Mesendoderm (in vitro differentiated cells): ENCODE measurements around the gene GBX2.

Experiments used
- DNase-seq: peaks from one replicate; pipeline ENCODE4 v3.0.0; 2013
- H2AK5ac ChIP-seq: 2 replicates; pipeline ENCODE4 v1.6.1; 2013; ENCODE audit warnings: low read length, inconsistent platforms
- H2BK120ac ChIP-seq: 2 replicates; pipeline ENCODE4 v1.6.1; 2013; ENCODE audit warnings: low read depth, mild to moderate bottlenecking, low read length, moderate library complexity, mixed read lengths
- H2BK15ac ChIP-seq: replicated peaks from 2 replicates; pipeline ENCODE4 v1.6.1; 2013; ENCODE audit warnings: low read depth, mild to moderate bottlenecking, moderate library complexity
- H2BK5ac ChIP-seq: 2 replicates; pipeline ENCODE4 v1.6.1; 2013; ENCODE audit warnings: low read length, inconsistent platforms
- H3K18ac ChIP-seq: 2 replicates; pipeline ENCODE4 v1.6.1; 2013; ENCODE audit warnings: mild to moderate bottlenecking, low read length, mixed read lengths
- H3K23ac ChIP-seq: one replicate; pipeline ENCODE4 v1.6.1; 2013; ENCODE audit warnings: low read length
- H3K27ac ChIP-seq: 2 replicates; pipeline ENCODE4 v1.5.1; 2013; ENCODE audit warnings: low read depth, mild to moderate bottlenecking, inconsistent platforms, low read length, moderate library complexity
- H3K27me3 ChIP-seq: 2 replicates; pipeline ENCODE4 v1.6.1; 2013; ENCODE audit warnings: low read length, control low read depth, mild to moderate bottlenecking, inconsistent platforms; ENCODE audit not compliant: insufficient read depth, poor library complexity
- H3K36me3 ChIP-seq: 2 replicates; pipeline ENCODE4 v1.6.1; 2013; ENCODE audit warnings: low read length, inconsistent platforms; ENCODE audit not compliant: control insufficient read depth, insufficient read depth
- H3K4ac ChIP-seq: one replicate; pipeline ENCODE4 v1.6.1; 2013; ENCODE audit warnings: low read depth, mild to moderate bottlenecking, low read length, moderate library complexity
- H3K4me1 ChIP-seq: 2 replicates; pipeline ENCODE4 v1.6.1; 2013; ENCODE audit warnings: low read depth, low read length, inconsistent platforms; ENCODE audit not compliant: control insufficient read depth
- H3K4me2 ChIP-seq: 2 replicates; pipeline ENCODE4 v1.6.1; 2013; ENCODE audit warnings: low read length
- H3K4me3 ChIP-seq: 2 replicates; pipeline ENCODE4 v1.5.1; 2013; ENCODE audit warnings: mild to moderate bottlenecking, low read length
- H3K56ac ChIP-seq: one replicate; pipeline ENCODE4 v1.6.1; 2013; ENCODE audit warnings: low read length
- H3K79me1 ChIP-seq: 2 replicates; pipeline ENCODE4 v1.6.1; 2013; ENCODE audit warnings: low read length, inconsistent platforms
- H3K79me2 ChIP-seq: 2 replicates; pipeline ENCODE4 v1.6.1; 2013; ENCODE audit warnings: mild to moderate bottlenecking, low read length; ENCODE audit not compliant: control insufficient read depth, insufficient read depth
- H3K9ac ChIP-seq: 2 replicates; pipeline ENCODE4 v1.6.1; 2013; ENCODE audit warnings: low read length, inconsistent platforms
- H4K5ac ChIP-seq: one replicate; pipeline ENCODE4 v1.6.1; 2013; ENCODE audit warnings: low read length
- H4K8ac ChIP-seq: one replicate; pipeline ENCODE4 v1.6.1; 2013; ENCODE audit warnings: low read depth, mild to moderate bottlenecking, control low read depth, low read length, moderate library complexity
- WGBS: extraction: QIAGEN DNeasy Blood & Tissue Kit; methylation state at CpG from one replicate; pipeline ENCODE4 v1.1.7; 2013; ENCODE audit warnings: low lambda C conversion rate, missing lambda C conversion rate; ENCODE audit not compliant: insufficient coverage; ENCODE audit errors: extremely low coverage; 5-methylcytosine and 5-hydroxymethylcytosine counted together

GBX2 gene

DNA sequence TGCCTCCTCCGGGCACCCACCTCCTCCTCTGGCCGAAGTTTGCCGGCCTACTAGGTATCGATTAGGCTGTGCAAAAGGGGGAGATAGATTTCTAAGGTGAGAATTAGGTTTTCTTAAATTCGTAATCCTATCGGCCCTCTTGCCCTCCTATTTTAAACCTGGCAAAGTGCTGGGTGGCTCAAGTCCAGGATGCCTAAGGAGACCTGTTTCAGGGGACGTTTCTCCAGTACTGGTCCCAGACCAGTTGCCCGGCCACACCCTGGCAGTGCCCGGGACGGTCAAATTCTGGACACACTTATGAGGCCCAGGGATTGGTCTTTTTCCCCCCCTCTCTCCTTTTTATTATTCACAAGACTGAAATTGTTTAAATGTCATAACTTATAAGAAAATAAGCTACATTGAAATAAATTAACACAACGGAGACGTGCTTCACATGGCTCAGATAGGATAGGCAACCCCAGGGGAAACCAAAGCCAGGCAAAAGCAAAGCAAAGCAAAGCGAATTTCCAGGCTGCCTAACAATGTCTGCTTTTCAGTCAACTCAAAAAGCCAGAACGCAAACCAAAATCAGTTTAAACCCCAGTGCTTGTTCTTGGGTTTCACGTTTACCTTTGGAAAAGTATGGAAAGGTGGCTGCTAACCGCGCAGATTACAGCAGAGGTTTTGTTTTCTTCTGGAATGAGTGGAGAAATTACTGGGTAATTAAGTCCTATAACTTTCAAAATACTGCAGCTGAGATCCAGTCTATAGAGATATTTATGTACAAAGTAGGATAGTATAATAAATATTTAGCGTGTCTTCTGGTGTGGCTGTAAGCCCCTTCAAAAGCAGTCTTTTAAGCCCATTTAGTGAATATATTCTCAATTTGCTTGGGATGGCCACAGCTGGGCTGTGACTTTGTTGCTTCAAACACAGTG is 3.0 kb downstream of the GBX2 start:
- Histone ChIP-seq H2AK5ac (no peak overlapping the region), H3K23ac (no peak overlapping the region), H3K9ac (no peak overlapping the region), H3K27ac (no peak overlapping the region), H3K4me1 (peaks cover 3% of the 10 kb centered on the region), H3K4ac (no peak overlapping the region), H2BK15ac (no peak overlapping the region), H3K18ac (no peak overlapping the region), H3K4me3 (no peak overlapping the region), H3K36me3 (no peaks in the 10 kb centered on the region), H3K56ac (no peak overlapping the region), H3K4me2 (peak overlapping the region; percentile 51), H4K8ac (no peak overlapping the region), H4K5ac (no peak overlapping the region), H3K27me3 (peaks cover 84% of the 10 kb centered on the region), H3K79me1 (no peaks in the 10 kb centered on the region), H2BK5ac (no peak overlapping the region), H2BK120ac (no peak overlapping the region), H3K79me2 (no peaks in the 10 kb centered on the region)
- no peak for DNase-seq
- no CpG with 5 or more reads among the region's 18 CpGs for WGBS

DNA sequence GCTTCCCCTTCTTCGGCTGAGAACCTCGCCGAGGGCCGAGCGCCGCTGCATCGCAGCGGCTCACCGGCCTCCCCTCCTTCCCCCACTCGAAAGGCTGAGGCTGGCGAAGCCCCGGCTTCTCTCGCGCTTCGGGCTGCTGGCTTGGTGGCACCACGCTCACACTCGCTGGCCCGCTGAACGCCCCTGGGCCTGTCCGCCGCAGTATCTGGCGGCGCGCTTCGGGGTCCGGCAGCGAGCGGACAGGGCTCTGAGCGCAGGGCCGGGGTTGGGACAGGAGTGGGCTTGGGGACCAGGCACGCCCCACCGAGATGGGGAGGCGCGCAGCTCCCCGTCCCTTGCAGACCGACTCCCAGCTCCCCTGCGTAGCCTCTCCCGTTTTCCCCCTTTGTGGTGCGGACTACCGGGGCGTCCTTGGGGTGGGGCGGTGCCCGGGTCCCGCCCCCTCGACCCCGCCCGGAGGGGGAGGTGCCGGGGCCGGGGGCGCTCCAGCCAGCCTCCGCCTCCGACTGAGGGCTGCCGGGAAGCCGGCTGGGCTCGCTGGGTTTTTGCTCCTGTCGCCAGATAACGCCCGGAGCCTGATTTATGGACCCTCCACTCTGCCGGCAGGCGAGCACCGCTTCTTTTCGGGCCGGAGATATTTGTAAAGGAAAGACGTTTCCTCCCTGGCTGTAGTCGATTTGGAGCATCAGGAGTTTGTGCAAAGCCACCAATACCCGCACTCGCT is 3.8 kb downstream of the GBX2 start:
- no CpG with 5 or more reads among the region's 67 CpGs for WGBS

DNA sequence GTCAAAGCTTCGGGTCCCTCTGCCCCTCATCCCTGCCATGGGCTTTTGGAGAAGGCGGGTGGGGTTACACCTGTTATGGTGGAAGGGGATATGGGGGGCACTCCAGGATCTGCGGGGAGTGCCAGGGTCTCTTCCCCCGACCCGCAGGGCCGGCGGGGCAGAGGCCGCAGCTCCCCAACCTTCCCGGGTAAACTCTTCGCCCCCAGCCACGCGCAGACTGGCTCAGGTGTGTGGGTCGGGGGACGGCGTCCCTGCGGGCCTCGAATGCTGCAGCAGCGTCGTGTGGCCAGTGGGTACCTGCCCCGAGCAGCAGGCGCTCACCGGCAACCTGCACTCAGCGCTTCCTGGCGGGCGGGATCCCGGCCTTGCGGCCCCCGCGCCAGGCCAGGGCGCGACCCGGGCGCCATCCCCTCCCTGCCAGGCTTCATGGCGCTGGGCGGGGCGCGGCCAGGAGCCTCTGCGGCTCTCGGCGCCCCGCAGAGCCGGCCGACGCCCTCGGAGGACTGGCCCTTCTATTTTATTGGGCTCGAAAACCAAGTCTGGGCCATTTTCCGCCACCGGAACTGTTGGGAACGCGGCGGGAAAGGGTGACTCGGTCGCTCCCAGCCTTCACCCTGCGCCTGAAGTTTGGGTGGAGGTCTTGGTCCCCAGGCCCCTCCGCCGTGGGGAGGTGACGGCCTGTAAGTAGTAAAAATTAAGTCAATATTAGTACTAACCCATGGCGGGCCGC is 4.5 kb downstream of the GBX2 start:
- Histone ChIP-seq H2BK120ac (no peak overlapping the region), H3K79me2 (no peaks in the 10 kb centered on the region), H2AK5ac (no peak overlapping the region), H3K4ac (no peak overlapping the region), H3K4me1 (no peaks in the 10 kb centered on the region), H3K79me1 (no peaks in the 10 kb centered on the region), H3K27me3 (peaks cover 81% of the 10 kb centered on the region), H3K56ac (peak overlapping the region; percentile 85), H3K36me3 (no peaks in the 10 kb centered on the region), H2BK15ac (no peak overlapping the region), H2BK5ac (no peak overlapping the region), H3K9ac (peak overlapping the region; percentile 57), H3K4me3 (no peak overlapping the region), H3K23ac (no peak overlapping the region), H4K5ac (no peak overlapping the region), H3K18ac (peak overlapping the region; percentile 24), H3K27ac (no peak overlapping the region), H3K4me2 (peak overlapping the region; percentile 51), H4K8ac (no peak overlapping the region)
- DNase-seq: no peak
- no CpG with 5 or more reads among the region's 59 CpGs for WGBS

More for the DNA sequence above, 3.8 kb downstream of the GBX2 start:
- H3K18ac ChIP-seq: no peak overlapping the region
- H3K4me2 ChIP-seq: peak overlapping the region; percentile 51
- no peak overlapping the region for H2BK5ac ChIP-seq
- DNase-seq: peak; percentile 72
- H3K36me3 ChIP-seq: no peaks in the 10 kb centered on the region
- H2BK15ac ChIP-seq: no peak overlapping the region
- H3K9ac ChIP-seq: peak overlapping the region; percentile 57
- H3K79me1 ChIP-seq: no peaks in the 10 kb centered on the region
- no peaks in the 10 kb centered on the region for H3K79me2 ChIP-seq
- no peak overlapping the region for H3K23ac ChIP-seq
- H4K5ac ChIP-seq: no peak overlapping the region
- no peak overlapping the region for H4K8ac ChIP-seq
- no peak overlapping the region for H3K4ac ChIP-seq
- H3K4me3 ChIP-seq: peak overlapping the region; percentile 33
- no peak overlapping the region for H2BK120ac ChIP-seq
- H3K27ac ChIP-seq: no peak overlapping the region
- peak overlapping the region; percentile 85 for H3K56ac ChIP-seq
- H2AK5ac ChIP-seq: no peak overlapping the region
- H3K27me3 ChIP-seq: peaks cover 82% of the 10 kb centered on the region
- H3K4me1 ChIP-seq: no peaks in the 10 kb centered on the region

GRCh38 chr2:236162882-236163470 is 5.2 kb downstream of the GBX2 start:
- Histone ChIP-seq H4K8ac (no peak overlapping the region), H3K36me3 (no peaks in the 10 kb centered on the region), H3K4ac (no peak overlapping the region), H2BK120ac (no peak overlapping the region), H4K5ac (no peak overlapping the region), H3K79me1 (no peaks in the 10 kb centered on the region), H3K4me3 (no peak overlapping the region), H3K4me2 (no peak overlapping the region), H3K4me1 (no peaks in the 10 kb centered on the region), H3K79me2 (no peaks in the 10 kb centered on the region), H3K23ac (no peak overlapping the region), H2AK5ac (no peak overlapping the region), H3K56ac (no peak overlapping the region), H3K18ac (no peak overlapping the region), H3K27ac (no peak overlapping the region), H3K9ac (no peak overlapping the region), H2BK15ac (no peak overlapping the region), H2BK5ac (no peak overlapping the region), H3K27me3 (peaks cover 82% of the 10 kb centered on the region)
- DNase-seq: no peak
- no CpG with 5 or more reads among the region's 33 CpGs for whole genome bisulfite sequencing

GRCh38 chr2:236162031-236162845 is 5.9 kb downstream of the GBX2 start:
- no peak overlapping the region for H3K9ac ChIP-seq
- no peaks in the 10 kb centered on the region for H3K79me1 ChIP-seq
- no peaks in the 10 kb centered on the region for H3K79me2 ChIP-seq
- peaks cover 85% of the 10 kb centered on the region for H3K27me3 ChIP-seq
- no peak overlapping the region for H4K5ac ChIP-seq
- no peaks in the 10 kb centered on the region for H3K4me1 ChIP-seq
- no peak overlapping the region for H3K4ac ChIP-seq
- H3K18ac ChIP-seq: no peak overlapping the region
- no peak overlapping the region for H2BK120ac ChIP-seq
- no peak overlapping the region for H2BK15ac ChIP-seq
- WGBS: no CpG with 5 or more reads among the region's 16 CpGs
- H3K56ac ChIP-seq: no peak overlapping the region
- no peaks in the 10 kb centered on the region for H3K36me3 ChIP-seq
- H3K4me2 ChIP-seq: no peak overlapping the region
- H3K4me3 ChIP-seq: no peak overlapping the region
- no peak overlapping the region for H4K8ac ChIP-seq
- DNase-seq: no peak
- no peak overlapping the region for H3K23ac ChIP-seq
- H3K27ac ChIP-seq: no peak overlapping the region
- H2BK5ac ChIP-seq: no peak overlapping the region
- no peak overlapping the region for H2AK5ac ChIP-seq
